ENCODE data around the gene SUPV3L1.

Gene SUPV3L1

DNA sequence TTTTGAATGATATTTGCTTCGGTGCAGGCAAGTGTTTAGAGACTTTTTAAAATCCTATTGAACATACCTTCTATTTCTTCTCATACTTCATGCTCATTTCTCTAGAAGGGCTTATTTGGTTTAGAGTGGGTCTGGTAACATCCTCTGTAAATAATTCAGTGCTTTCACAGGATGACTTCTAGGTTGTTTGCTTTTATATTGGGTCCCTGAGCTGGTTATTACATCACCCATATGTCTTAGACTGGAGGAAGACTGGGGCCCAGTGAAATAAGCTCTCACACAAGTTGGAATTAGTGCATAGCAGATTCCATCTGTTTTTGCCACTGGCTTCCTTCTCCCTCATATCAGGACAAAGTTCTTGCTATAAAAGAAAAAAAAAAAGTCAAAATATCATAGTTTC is 6.5 kb downstream of the SUPV3L1 start:
- in situ Hi-C loops (cut with HindIII; ENCODE audit: low sequenced_read_pairs): no loop called here
- TF ChIP-seq, protein P1, sequence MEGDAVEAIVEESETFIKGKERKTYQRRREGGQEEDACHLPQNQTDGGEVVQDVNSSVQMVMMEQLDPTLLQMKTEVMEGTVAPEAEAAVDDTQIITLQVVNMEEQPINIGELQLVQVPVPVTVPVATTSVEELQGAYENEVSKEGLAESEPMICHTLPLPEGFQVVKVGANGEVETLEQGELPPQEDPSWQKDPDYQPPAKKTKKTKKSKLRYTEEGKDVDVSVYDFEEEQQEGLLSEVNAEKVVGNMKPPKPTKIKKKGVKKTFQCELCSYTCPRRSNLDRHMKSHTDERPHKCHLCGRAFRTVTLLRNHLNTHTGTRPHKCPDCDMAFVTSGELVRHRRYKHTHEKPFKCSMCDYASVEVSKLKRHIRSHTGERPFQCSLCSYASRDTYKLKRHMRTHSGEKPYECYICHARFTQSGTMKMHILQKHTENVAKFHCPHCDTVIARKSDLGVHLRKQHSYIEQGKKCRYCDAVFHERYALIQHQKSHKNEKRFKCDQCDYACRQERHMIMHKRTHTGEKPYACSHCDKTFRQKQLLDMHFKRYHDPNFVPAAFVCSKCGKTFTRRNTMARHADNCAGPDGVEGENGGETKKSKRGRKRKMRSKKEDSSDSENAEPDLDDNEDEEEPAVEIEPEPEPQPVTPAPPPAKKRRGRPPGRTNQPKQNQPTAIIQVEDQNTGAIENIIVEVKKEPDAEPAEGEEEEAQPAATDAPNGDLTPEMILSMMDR (IDR thresholded peaks at IDR 0.05; ENCODE audit: low read depth, low read length, missing control alignments): no peak

DNA sequence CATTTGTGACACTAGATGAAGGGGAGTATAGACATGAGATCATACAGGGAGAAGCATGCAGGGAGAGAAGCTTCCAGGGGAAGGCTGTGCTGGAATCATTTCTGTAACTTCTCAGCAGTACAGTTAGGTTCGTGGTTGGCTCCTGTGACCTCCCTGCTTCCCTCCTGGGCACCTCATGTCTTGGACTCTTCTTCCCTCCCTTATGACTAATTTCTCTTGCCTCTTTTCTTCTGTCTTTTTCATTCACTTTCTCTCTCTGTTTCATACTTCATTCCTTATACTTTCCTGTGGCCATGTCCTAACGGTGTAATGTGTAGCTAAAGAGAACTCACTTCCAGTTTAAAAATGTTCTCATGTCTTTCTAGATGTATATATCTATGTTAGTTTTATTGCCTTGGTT is 21.0 kb downstream of the SUPV3L1 start:
- in situ Hi-C loops (cut with HindIII; ENCODE audit: low sequenced_read_pairs): no loop called here

More for the DNA sequence above, 6.5 kb downstream of the SUPV3L1 start:
- no peak for DNase-seq (ENCODE audit: low read depth)
- no peak overlapping the region for H3K4me3 ChIP-seq (ENCODE audit: low read depth, low read length)

DNA sequence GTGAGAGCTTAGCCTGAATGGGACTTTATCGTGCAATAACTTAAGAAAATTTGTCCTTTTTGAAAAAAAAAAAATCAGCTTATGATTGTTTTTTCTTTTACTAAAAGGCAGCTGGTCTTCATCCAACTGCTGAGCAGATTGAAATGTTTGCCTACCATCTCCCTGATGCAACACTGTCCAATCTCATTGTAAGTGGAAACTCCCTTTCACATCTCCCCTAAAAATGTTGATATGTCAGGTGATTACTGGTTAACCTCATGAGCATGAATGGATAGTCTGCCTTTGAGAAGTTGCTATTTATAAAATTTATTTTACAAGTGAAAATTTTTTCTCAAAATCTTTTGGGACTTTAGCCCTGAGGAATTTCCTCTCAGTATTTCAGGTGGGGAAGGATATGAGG is 22.3 kb downstream of the SUPV3L1 start:
- DNase-seq (ENCODE audit: low read depth): no peak
- in situ Hi-C loops (cut with HindIII; ENCODE audit: low sequenced_read_pairs): no loop called here
- H3K4me3 ChIP-seq (ENCODE audit: low read depth, low read length): no peak overlapping the region
- TF ChIP-seq, protein P1 (IDR thresholded peaks at IDR 0.05; ENCODE audit: low read depth, low read length, missing control alignments): no peak

More for the DNA sequence above, 21.0 kb downstream of the SUPV3L1 start:
- TF ChIP-seq, protein P1 (IDR thresholded peaks at IDR 0.05; ENCODE audit: low read depth, low read length, missing control alignments): no peak
- H3K4me3 ChIP-seq (ENCODE audit: low read depth, low read length): no peak overlapping the region
- DNase-seq (ENCODE audit: low read depth): no peak

DNA sequence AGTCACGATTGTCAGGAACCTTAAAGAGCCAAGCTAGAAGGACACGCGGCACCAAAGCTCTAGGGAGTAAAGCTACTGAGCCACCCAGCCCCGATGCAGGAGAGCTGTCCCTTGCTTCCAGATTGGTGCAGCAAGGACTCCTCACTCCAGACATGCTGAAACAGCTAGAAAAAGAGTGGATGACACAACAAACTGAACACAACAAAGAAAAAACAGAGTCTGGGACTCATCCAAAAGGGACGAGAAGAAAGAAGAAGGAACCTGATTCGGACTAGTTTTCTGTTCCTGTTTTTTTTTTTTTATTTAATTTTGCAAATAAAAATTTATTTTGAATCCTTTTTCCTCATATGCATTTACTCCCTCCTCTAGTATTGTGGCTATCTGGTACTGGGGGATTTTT is 28.7 kb downstream of the SUPV3L1 start:
- no peak overlapping the region for H3K4me3 ChIP-seq (ENCODE audit: low read depth, low read length)
- in situ Hi-C loops (cut with HindIII; ENCODE audit: low sequenced_read_pairs): no loop called here
- TF ChIP-seq, protein P1 (IDR thresholded peaks at IDR 0.05; ENCODE audit: low read depth, low read length, missing control alignments): no peak
- DNase-seq (ENCODE audit: low read depth): no peak

DNA sequence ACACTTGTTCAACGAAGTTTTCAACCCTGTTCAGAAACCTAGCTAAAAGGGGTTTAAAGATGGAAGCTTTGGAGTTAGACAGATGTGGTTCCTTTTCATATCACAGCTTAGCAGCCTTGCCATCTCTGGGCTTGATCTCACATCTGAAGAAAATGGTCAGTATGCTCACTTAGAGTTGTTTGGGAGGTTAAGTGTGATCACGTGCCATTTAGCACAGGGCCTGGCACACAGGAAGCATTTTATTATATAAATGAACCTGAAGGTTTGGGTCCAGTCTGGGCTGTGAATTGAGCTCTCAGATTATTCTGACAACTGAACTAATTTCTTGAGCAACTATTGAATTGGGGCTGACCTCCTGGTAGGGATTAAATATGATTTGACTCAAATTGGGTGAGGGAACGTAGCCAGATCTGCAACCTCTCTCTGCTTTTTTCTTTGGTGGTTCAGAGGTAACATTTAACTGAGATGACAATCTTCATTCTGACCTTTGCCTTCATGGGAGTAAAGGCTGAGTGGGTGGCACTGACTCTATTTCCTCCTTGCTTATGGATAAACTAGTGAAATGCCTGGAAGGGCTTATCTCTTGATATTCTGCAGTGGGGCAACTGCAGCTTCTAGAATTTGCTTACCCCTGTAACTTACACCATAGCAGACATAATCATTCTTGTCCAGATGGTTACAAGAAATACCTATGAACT is 29.9 kb downstream of the SUPV3L1 start:
- TF ChIP-seq, protein P1 (IDR thresholded peaks at IDR 0.05; ENCODE audit: low read depth, low read length, missing control alignments): no peak
- in situ Hi-C loops (cut with HindIII; ENCODE audit: low sequenced_read_pairs): no loop called here
- no peak for DNase-seq (ENCODE audit: low read depth)
- H3K4me3 ChIP-seq (ENCODE audit: low read depth, low read length): no peak overlapping the region

DNA sequence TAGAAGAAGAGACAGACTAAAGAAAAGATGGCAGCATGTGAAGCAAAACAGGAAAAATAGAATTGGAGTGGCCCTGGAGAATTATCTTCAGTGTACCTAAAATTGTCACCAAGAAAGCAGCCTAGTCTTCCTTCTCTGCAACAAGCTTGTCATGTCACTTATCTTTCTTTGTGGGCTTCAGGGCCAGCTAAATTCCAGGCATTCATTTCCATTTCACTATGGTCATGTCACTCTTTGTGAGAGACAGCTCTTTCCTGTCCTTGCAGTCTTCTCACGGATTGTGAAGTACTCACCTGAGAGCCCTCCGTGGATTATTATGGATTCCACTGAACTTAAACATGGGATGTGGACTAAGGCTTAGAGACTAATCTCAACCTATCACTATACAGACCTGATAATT is 31.1 kb downstream of the SUPV3L1 start:
- no peak for DNase-seq (ENCODE audit: low read depth)
- in situ Hi-C loops (cut with HindIII; ENCODE audit: low sequenced_read_pairs): no loop called here
- H3K4me3 ChIP-seq (ENCODE audit: low read depth, low read length): no peak overlapping the region
- TF ChIP-seq, protein P1 (IDR thresholded peaks at IDR 0.05; ENCODE audit: low read depth, low read length, missing control alignments): no peak

All from astrocyte of the cerebellum (primary cell).